DOHH2 (cell line): ENCODE data around the gene BRMS1.

Source experiments
- H3F3A ChIP-seq: fragments of 200-600 bp; sonication (generic), shearing (Covaris generic); 2 replicates; pipeline ENCODE4 v1.6.0; 2016; ENCODE audit warnings: antibody characterized with exemption, mild to moderate bottlenecking; ENCODE audit not compliant: control insufficient read depth, insufficient read depth
- H3K27ac ChIP-seq: fragments of 200-600 bp; sonication (generic); 2 replicates; pipeline ENCODE4 v1.5.1; 2014; ENCODE audit warnings: low read depth, mild to moderate bottlenecking, low read length, moderate library complexity
- H3K27me3 ChIP-seq: fragments of 200-600 bp; sonication (generic); 2 replicates; pipeline ENCODE4 v1.6.1; 2014; ENCODE audit warnings: mild to moderate bottlenecking, low read length, mixed read lengths; ENCODE audit not compliant: control insufficient read depth
- H3K36me3 ChIP-seq: fragments of 200-600 bp; sonication (generic); 2 replicates; pipeline ENCODE4 v1.6.1; 2014; ENCODE audit warnings: mild to moderate bottlenecking, low read length, moderate library complexity, mixed read lengths; ENCODE audit not compliant: control insufficient read depth
- H3K4me1 ChIP-seq: fragments of 200-600 bp; sonication (generic); 2 replicates; pipeline ENCODE4 v1.6.1; 2014; ENCODE audit warnings: mild to moderate bottlenecking, low read length, mixed read lengths; ENCODE audit not compliant: control insufficient read depth
- H3K4me2 ChIP-seq: fragments of 200-600 bp; sonication (generic); 2 replicates; pipeline ENCODE4 v1.6.0; 2014; ENCODE audit warnings: mild to moderate bottlenecking, low read length, moderate library complexity
- H3K4me3 ChIP-seq: fragments of 200-600 bp; sonication (generic); 2 replicates; pipeline ENCODE4 v1.5.1; 2014; ENCODE audit warnings: mild to moderate bottlenecking, low read length, mixed read lengths
- H3K79me2 ChIP-seq: fragments of 200-600 bp; sonication (generic); 2 replicates; pipeline ENCODE4 v1.6.1; 2014; ENCODE audit warnings: mild to moderate bottlenecking, low read length, mixed read lengths; ENCODE audit not compliant: control insufficient read depth
- H3K9me2 ChIP-seq: fragments of 200-600 bp; sonication (generic); replicated peaks from 2 replicates; pipeline ENCODE4 v1.6.1; 2014; ENCODE audit warnings: mild to moderate bottlenecking, low read length, mixed read lengths; ENCODE audit not compliant: control insufficient read depth
- H3K9me3 ChIP-seq: fragments of 200-600 bp; sonication (generic); 2 replicates; pipeline ENCODE4 v1.6.1; 2014; ENCODE audit warnings: antibody characterized with exemption, low read length, mixed read lengths; ENCODE audit not compliant: control insufficient read depth, insufficient read depth
- H4K20me1 ChIP-seq: fragments of 200-600 bp; sonication (generic); 2 replicates; pipeline ENCODE4 v1.6.0; 2014; ENCODE audit warnings: low read depth, mild to moderate bottlenecking, antibody characterized with exemption, low read length, moderate library complexity; ENCODE audit not compliant: control insufficient read depth, insufficient read depth
- CTCF ChIP-seq: fragments of 200-600 bp; sonication (generic); IDR thresholded peaks from one replicate; pipeline ENCODE4 v1.5.1; 2014; ENCODE audit warnings: antibody characterized with exemption, mild to moderate bottlenecking, low read depth, low read length; ENCODE audit not compliant: poor library complexity, severe bottlenecking
- EZH2phosphoT487 ChIP-seq: fragments of 200-600 bp; sonication (generic); IDR thresholded peaks from 2 replicates; pipeline ENCODE4 v1.6.1; 2017; ENCODE audit warnings: borderline replicate concordance, mild to moderate bottlenecking, antibody characterized with exemption, low read length, moderate library complexity, mixed read lengths

The BRMS1 gene

GRCh38 chr11:66337103-66337899 is 7.6 kb downstream of the BRMS1 start:
- Histone ChIP-seq H3K4me2 (no peak overlapping the region), H3K79me2 (no peaks in the 10 kb centered on the region), H3K36me3 (peaks cover 43% of the 10 kb centered on the region), H4K20me1 (no peaks in the 10 kb centered on the region), H3K9me3 (no peaks in the 10 kb centered on the region), H3F3A (no peaks in the 10 kb centered on the region), H3K9me2 (no peaks in the 10 kb centered on the region), H3K4me1 (peaks cover 9% of the 10 kb centered on the region), H3K27me3 (no peaks in the 10 kb centered on the region), H3K4me3 (no peak overlapping the region), H3K27ac (no peak overlapping the region)
- no peak for TF ChIP-seq CTCF

GRCh38 chr11:66336234-66337102 is 8.4 kb downstream of the BRMS1 start, which contains the start of gene RIN1:
Gene RIN1, minus strand, starts transcription at chr11:66336434. Its CDS starts 32 bp downstream, at chr11:66336402.
- no peak within 1 kb of the TSS for H3K4me3 ChIP-seq
- no peak within 1 kb of the TSS for H3K4me2 ChIP-seq
- peak; percentile 37 for TF ChIP-seq CTCF
- no peak for TF ChIP-seq EZH2phosphoT487
- H3F3A ChIP-seq, result no peaks in the 10 kb centered on the region
- no peaks in the 10 kb centered on the region for H3K9me2 ChIP-seq
- H4K20me1 ChIP-seq, result no peaks in the 10 kb centered on the region
- no peaks in the 10 kb centered on the region for H3K9me3 ChIP-seq
- peaks cover 39% of the 10 kb centered on the region for H3K36me3 ChIP-seq
- peaks cover 9% of the 10 kb centered on the region for H3K4me1 ChIP-seq
- H3K79me2 ChIP-seq, result no peaks in the 10 kb centered on the region
- no peak within 1 kb of the TSS for H3K27ac ChIP-seq
- H3K27me3 ChIP-seq, result no peaks in the 10 kb centered on the region

- H3K9me3 ChIP-seq, result no peaks in the 10 kb centered on the region
- H3K36me3 ChIP-seq, result peaks cover 31% of the 10 kb centered on the region
- H3K27me3 ChIP-seq, result no peaks in the 10 kb centered on the region
- H3K9me2 ChIP-seq, result no peaks in the 10 kb centered on the region
- H3K79me2 ChIP-seq, result no peaks in the 10 kb centered on the region
- no peak overlapping the region for H3K4me2 ChIP-seq
- no peak overlapping the region for H3K27ac ChIP-seq
- H3K4me3 ChIP-seq, result no peak overlapping the region
- H3F3A ChIP-seq, result no peaks in the 10 kb centered on the region
- H4K20me1 ChIP-seq, result no peaks in the 10 kb centered on the region
- peaks cover 9% of the 10 kb centered on the region for H3K4me1 ChIP-seq
- TF ChIP-seq CTCF (no peak), EZH2phosphoT487 (no peak)
These were observed 9.2 kb downstream of the BRMS1 start for GRCh38 chr11:66335531-66336233.
